NOMO-1 treated with dmso at 0.1 percent for 144 hours (cell line): Measurements from ENCODE around the gene TTLL1.

Source experiments
- DNase-seq: peaks from one replicate; lab custom pipeline; 2025; ENCODE audit not compliant: unreplicated experiment; lab: John Stamatoyannopoulos, UW

The TTLL1 gene

GRCh38 chr22:42994917-42995562 is 94.2 kb downstream of the TTLL1 start:
- DNase-seq, result peak; percentile 92

GRCh38 chr22:42994276-42994916 is 94.8 kb downstream of the TTLL1 start:
- no peak for DNase-seq

GRCh38 chr22:42993651-42994275 is 95.4 kb downstream of the TTLL1 start:
- no peak for DNase-seq

- no peak for DNase-seq
Measured at GRCh38 chr22:42992886-42993479, 96.2 kb downstream of the TTLL1 start.

- no peak for DNase-seq
Measured at GRCh38 chr22:42992092-42992491, 97.1 kb downstream of the TTLL1 start.

GRCh38 chr22:42991010-42991651 is 98.1 kb downstream of the TTLL1 start:
- DNase-seq, result no peak

GRCh38 chr22:42990131-42990838 is 98.9 kb downstream of the TTLL1 start:
- DNase-seq, result no peak
